HUES64 (cell line): ENCODE results near the gene ASTL.
"Not testable (repeated sequence)": the region's sequence is repeated elsewhere in the genome, so short reads cannot be mapped to it uniquely, and the experiment has no call there.

ENCODE experiments used
- H3K27ac ChIP-seq: 2 replicates; pipeline ENCODE4 v1.7.0; 2013; ENCODE audit warnings: low read depth, low read length, inconsistent platforms
- H3K27me3 ChIP-seq: 2 replicates; pipeline ENCODE4 v1.6.1; 2013; ENCODE audit warnings: mild to moderate bottlenecking, low read length; ENCODE audit not compliant: insufficient read depth
- H3K36me3 ChIP-seq: 2 replicates; pipeline ENCODE4 v1.6.1; 2013; ENCODE audit warnings: mild to moderate bottlenecking, low read length; ENCODE audit not compliant: insufficient read depth
- H3K4me1 ChIP-seq: 2 replicates; pipeline ENCODE4 v1.6.1; 2013; ENCODE audit warnings: mild to moderate bottlenecking, low read length, moderate library complexity; ENCODE audit not compliant: insufficient read depth
- H3K4me3 ChIP-seq: 2 replicates; pipeline ENCODE4 v1.5.1; 2013; ENCODE audit warnings: mild to moderate bottlenecking, low read length, moderate library complexity
- H3K9ac ChIP-seq: 2 replicates; pipeline ENCODE4 v1.6.1; 2013; ENCODE audit warnings: mild to moderate bottlenecking, low read depth, low read length
- H3K9me3 ChIP-seq: 2 replicates; pipeline ENCODE4 v1.6.1; 2013; ENCODE audit warnings: low read depth, low read length; ENCODE audit not compliant: insufficient read depth
- WGBS: fragments of 150-250, 120-280 bp; methylation state at CpG from one replicate; pipeline ENCODE4 v1.1.7; 2013; ENCODE audit warnings: missing lambda C conversion rate; 5-methylcytosine and 5-hydroxymethylcytosine counted together

ASTL gene

GRCh38 chr2:96091711-96092572 lies 46.4 kb downstream of the ASTL start:
- Histone ChIP-seq H3K4me1 (peaks cover 11% of the 10 kb centered on the region), H3K4me3 (no peak overlapping the region), H3K9me3 (no peaks in the 10 kb centered on the region), H3K27me3 (no peaks in the 10 kb centered on the region), H3K27ac (no peak overlapping the region), H3K36me3 (no peaks in the 10 kb centered on the region), H3K9ac (no peak overlapping the region)
- WGBS, result 63% methylated on average over 18 of the region's 18 CpGs

GRCh38 chr2:96091141-96091710 lies 47.1 kb downstream of the ASTL start:
- peaks cover 11% of the 10 kb centered on the region for H3K4me1 ChIP-seq
- no peak overlapping the region for H3K27ac ChIP-seq
- H3K36me3 ChIP-seq, result no peaks in the 10 kb centered on the region
- H3K27me3 ChIP-seq, result no peaks in the 10 kb centered on the region
- H3K9ac ChIP-seq, result no peak overlapping the region
- H3K4me3 ChIP-seq, result no peak overlapping the region
- WGBS, result 78% methylated on average over 14 of the region's 14 CpGs
- no peaks in the 10 kb centered on the region for H3K9me3 ChIP-seq

- Histone ChIP-seq H3K36me3 (no peaks in the 10 kb centered on the region), H3K4me3 (no peak overlapping the region), H3K27ac (no peak overlapping the region), H3K27me3 (no peaks in the 10 kb centered on the region), H3K9me3 (no peaks in the 10 kb centered on the region), H3K4me1 (peaks cover 11% of the 10 kb centered on the region), H3K9ac (0 out of 2 replicates have a peak overlapping the region, but pooled peaks have one; percentile 4)
- WGBS, result 88% methylated on average over 12 of the region's 12 CpGs
Observed at GRCh38 chr2:96090196-96090926, 47.9 kb downstream of the ASTL start.

- WGBS, result 87% methylated on average over 22 of the region's 22 CpGs
- peaks cover 11% of the 10 kb centered on the region for H3K4me1 ChIP-seq
- H3K27me3 ChIP-seq, result no peaks in the 10 kb centered on the region
- no peak overlapping the region for H3K27ac ChIP-seq
- H3K9me3 ChIP-seq, result no peaks in the 10 kb centered on the region
- no peaks in the 10 kb centered on the region for H3K36me3 ChIP-seq
- no peak overlapping the region for H3K4me3 ChIP-seq
- H3K9ac ChIP-seq, result 0 out of 2 replicates have a peak overlapping the region, but pooled peaks have one; percentile 4
Observed at GRCh38 chr2:96089356-96090195, 48.7 kb downstream of the ASTL start.

GRCh38 chr2:96088340-96089335 lies 49.7 kb downstream of the ASTL start:
- no peaks in the 10 kb centered on the region for H3K36me3 ChIP-seq

GRCh38 chr2:96087130-96087529 lies 51.2 kb downstream of the ASTL start:
- no peaks in the 10 kb centered on the region for H3K9me3 ChIP-seq
- WGBS, result 96% methylated on average over 2 of the region's 2 CpGs
- no peak overlapping the region for H3K9ac ChIP-seq

More at GRCh38 chr2:96088340-96089335, 49.7 kb downstream of the ASTL start:
- peaks cover 11% of the 10 kb centered on the region for H3K4me1 ChIP-seq
- no peaks in the 10 kb centered on the region for H3K9me3 ChIP-seq
- H3K4me3 ChIP-seq, result no peak overlapping the region
- no peak overlapping the region for H3K9ac ChIP-seq
- H3K27me3 ChIP-seq, result no peaks in the 10 kb centered on the region
- WGBS, result 91% methylated on average over 19 of the region's 19 CpGs
- no peak overlapping the region for H3K27ac ChIP-seq

GRCh38 chr2:96085541-96086355 lies 52.6 kb downstream of the ASTL start:
- H3K9ac ChIP-seq, result no peak overlapping the region
- H3K4me3 ChIP-seq, result no peak overlapping the region
- H3K27me3 ChIP-seq, result no peaks in the 10 kb centered on the region
- no peaks in the 10 kb centered on the region for H3K4me1 ChIP-seq
- no peaks in the 10 kb centered on the region for H3K9me3 ChIP-seq
- no peaks in the 10 kb centered on the region for H3K36me3 ChIP-seq
- 92% methylated on average over 12 of the region's 12 CpGs for WGBS
- no peak overlapping the region for H3K27ac ChIP-seq

More at GRCh38 chr2:96087130-96087529, 51.2 kb downstream of the ASTL start:
- H3K27ac ChIP-seq, result no peak overlapping the region
- H3K4me1 ChIP-seq, result peaks cover 6% of the 10 kb centered on the region
- no peaks in the 10 kb centered on the region for H3K27me3 ChIP-seq
- H3K36me3 ChIP-seq, result no peaks in the 10 kb centered on the region
- H3K4me3 ChIP-seq, result no peak overlapping the region

GRCh38 chr2:96084858-96085518 lies 53.3 kb downstream of the ASTL start:
- H3K4me1 ChIP-seq, H3K36me3 ChIP-seq, H3K27ac ChIP-seq, H3K9me3 ChIP-seq, H3K4me3 ChIP-seq, H3K27me3 ChIP-seq, H3K9ac ChIP-seq: not testable (repeated sequence)
- 88% methylated on average over 5 of the region's 7 CpGs for WGBS
